K562 (cell line): ENCODE measurements around the gene GJA4. TPM values are rescaled to one million over a fixed set of nuclear protein-coding genes. Genes with fewer than 3 reads are reported as not detected.

Experiments used
- ATAC-seq: fragments of 200-7000 bp; cut with Tn5 transposase; 3 replicates; pipeline ENCODE4 v1.9.1; 2020; ENCODE audit warnings: moderate library complexity
- BruUV-seq: library from RNA; stranded (reverse); fragments of 400-500 nt; replicated peaks from 2 replicates; lab custom pipeline; 2021; lab: Mats Ljungman, UMichigan
- CTCF ChIA-PET: fragments of 300-600 bp; formaldehyde crosslinking; extraction: SDS; loops from one replicate; lab custom pipeline; 2021; ENCODE audit warnings: low intra/inter-chr PET ratio; lab: Yijun Ruan, JAX
- POLR2A ChIA-PET: fragments of 300-600, 350-650 bp; sonication (Branson Sonifier 250); formaldehyde crosslinking; extraction: SDS; loops from one replicate; lab custom pipeline; 2021; ENCODE audit warnings: antibody characterized with exemption, inconsistent platforms; lab: Yijun Ruan, JAX
- DNase-seq, 4 experiments: peaks; one replicate each; pipeline versions ENCODE4 v3.0.0 to v3.0.0-alpha.2; 2011 to 2018; ENCODE audit warnings: low spot score in 3 of 4, mixed read lengths in 3 of 4; ENCODE audit errors: extremely low read depth in 1 of 4
- FAIRE-seq: peaks from 2 replicates; lab custom pipeline; 2011; peaks lifted over from hg19 to GRCh38; lab: Jason Lieb, UNC
- H2AFZ ChIP-seq: 2 replicates; pipeline ENCODE4 v1.6.0; 2011; ENCODE audit warnings: low read depth, low read length, control low read depth, inconsistent platforms
- H3K27ac ChIP-seq: fragments of 200-600 bp; 3 replicates; pipeline ENCODE4 v1.8.0; 2011; ENCODE audit warnings: low read depth, mild to moderate bottlenecking, control low read depth, inconsistent platforms, low read length, moderate library complexity, mixed read lengths; ENCODE audit errors: extremely low read depth
- H3K27me3 ChIP-seq, 2 experiments: fragments of 300-600 bp in 1 of 2; 2 replicates in 1 of 2; 3 replicates in 1 of 2; pipeline versions ENCODE4 v1.6.0 to v1.8.0; 2011; ENCODE audit warnings: inconsistent platforms in 2 of 2, low read length in 2 of 2, mild to moderate bottlenecking in 1 of 2, mixed read lengths in 1 of 2, moderate library complexity in 1 of 2; ENCODE audit not compliant: control insufficient read depth in 2 of 2, insufficient read depth in 2 of 2
- H3K36me3 ChIP-seq: fragments of 300-600 bp; 3 replicates; pipeline ENCODE4 v1.8.0; 2011; ENCODE audit warnings: mild to moderate bottlenecking, low read length, inconsistent platforms; ENCODE audit not compliant: control insufficient read depth, insufficient read depth
- H3K4me1 ChIP-seq, 2 experiments: fragments of 200-600 bp in 1 of 2; replicated peaks in 1 of 2; 2 replicates in 1 of 2; 3 replicates in 1 of 2; pipeline versions ENCODE4 v1.5.1 to v1.8.0; 2011; ENCODE audit warnings: inconsistent platforms in 2 of 2, low read length in 2 of 2, mild to moderate bottlenecking in 1 of 2, mixed read lengths in 1 of 2, moderate library complexity in 1 of 2; ENCODE audit not compliant: control insufficient read depth in 2 of 2, insufficient read depth in 2 of 2
- H3K4me2 ChIP-seq: 2 replicates; pipeline ENCODE4 v1.6.1; 2011; ENCODE audit warnings: low read length, control low read depth, inconsistent platforms, mixed read lengths; ENCODE audit not compliant: insufficient read depth
- H3K4me3 ChIP-seq: fragments of 200-600 bp; sonication (generic), shearing (Covaris generic); 2 replicates; pipeline ENCODE4 v1.5.1; 2016; ENCODE audit warnings: control low read depth, inconsistent platforms
- H3K79me2 ChIP-seq: fragments of 200-600 bp; 3 replicates; pipeline ENCODE4 v1.8.0; 2011; ENCODE audit warnings: low read length, inconsistent platforms; ENCODE audit not compliant: control insufficient read depth, insufficient read depth
- H3K9ac ChIP-seq, 2 experiments: 2 replicates each; pipeline versions ENCODE4 v1.6.0 to v1.6.1; 2011; ENCODE audit warnings: low read depth in 2 of 2, low read length in 2 of 2, control low read depth in 1 of 2, inconsistent platforms in 1 of 2, mild to moderate bottlenecking in 1 of 2, mixed read lengths in 1 of 2; ENCODE audit not compliant: insufficient read depth in 1 of 2
- H3K9me1 ChIP-seq: one replicate; pipeline ENCODE4 v1.6.0; 2011; ENCODE audit warnings: inconsistent platforms, mild to moderate bottlenecking, low read length, moderate library complexity; ENCODE audit not compliant: control insufficient read depth, insufficient read depth
- H3K9me3 ChIP-seq: replicated peaks from 2 replicates; pipeline ENCODE4 v1.5.1; 2011; ENCODE audit warnings: low read depth, low read length, inconsistent platforms; ENCODE audit not compliant: control insufficient read depth, insufficient read depth
- H4K20me1 ChIP-seq: replicated peaks from 2 replicates; pipeline ENCODE4 v1.6.1; 2011; ENCODE audit warnings: low read length, inconsistent platforms, mixed read lengths; ENCODE audit not compliant: control insufficient read depth, insufficient read depth
- CTCF ChIP-seq, 3 experiments: IDR thresholded peaks in 2 of 3; conservative IDR thresholded peaks in 1 of 3; 2 replicates each; pipeline ENCODE4 v1.5.1; 2011 to 2012; ENCODE audit warnings: low read length in 3 of 3, mild to moderate bottlenecking in 3 of 3, control low read depth in 2 of 3, improper control_type of control experiment in 1 of 3, inconsistent platforms in 1 of 3, low read depth in 1 of 3, mixed read lengths in 1 of 3, moderate library complexity in 1 of 3; ENCODE audit not compliant: insufficient read depth in 2 of 3
- MXD1 ChIP-seq: fragments of 250-450 bp; sonication (Bioruptor Pico); IDR thresholded peaks from 2 replicates; pipeline ENCODE4 v1.8.0; 2021; ENCODE audit warnings: borderline replicate concordance, mild to moderate bottlenecking, moderate library complexity; ENCODE audit not compliant: poor library complexity, severe bottlenecking
- NELFE ChIP-seq: IDR thresholded peaks from 2 replicates; pipeline ENCODE4 v1.6.1; 2011; ENCODE audit warnings: mild to moderate bottlenecking; ENCODE audit not compliant: insufficient read depth, insufficient read length
- NR3C1 ChIP-seq: sonication (generic); formaldehyde crosslinking; IDR thresholded peaks from 2 replicates; pipeline ENCODE4 v1.8.1; 2022; ENCODE audit warnings: missing genetic modification reagents
- PRDM10 ChIP-seq: fragments of 450-650 bp; IDR thresholded peaks from 2 replicates; pipeline ENCODE4 v1.6.1; 2018; ENCODE audit not compliant: partially characterized antibody
- RAD21 ChIP-seq, 2 experiments: fragments of 250-450 bp in 1 of 2; fragments of 450-650 bp in 1 of 2; sonication (Bioruptor Pico) in 1 of 2; formaldehyde crosslinking in 1 of 2; IDR thresholded peaks in 1 of 2; conservative IDR thresholded peaks in 1 of 2; 2 replicates each; pipeline versions ENCODE4 v1.4.0 to v1.8.0; 2020 to 2022; ENCODE audit warnings: mild to moderate bottlenecking in 2 of 2, moderate library complexity in 1 of 2
- ZFP36 ChIP-seq: fragments of 150-350 bp; IDR thresholded peaks from 2 replicates; pipeline ENCODE4 v1.6.1; 2018; ENCODE audit warnings: low read length, low read depth; ENCODE audit not compliant: partially characterized antibody
- ZNF134 ChIP-seq: fragments of 250-450 bp; sonication (Bioruptor Pico); conservative IDR thresholded peaks from 2 replicates; pipeline ENCODE4 v1.4.0; 2020
- ZNF311 ChIP-seq: fragments of 250-450 bp; sonication (Bioruptor Pico); IDR thresholded peaks from 2 replicates; pipeline ENCODE4 v1.4.0; 2020; ENCODE audit warnings: mild to moderate bottlenecking, moderate library complexity
- WGBS: fragments of 100-300 bp; shearing (Covaris generic); methylation state at CpG from one replicate; pipeline ENCODE4 v1.1.6; 2016; ENCODE audit warnings: low coverage, mixed read lengths; ENCODE audit not compliant: insufficient coverage; ENCODE audit errors: missing lambda C conversion rate; 5-methylcytosine and 5-hydroxymethylcytosine counted together
- in situ Hi-C: fragments of 300-500 bp; cut with MboI; formaldehyde crosslinking; loops from 4 replicates; pipeline ENCODE4 v1.15.0; 2018; ENCODE audit warnings: inconsistent platforms, mixed read lengths
- intact Hi-C: fragments of 100-400 bp; cut with micrococcal nuclease; formaldehyde crosslinking; loops from 2 replicates; pipeline ENCODE4 v1.14.2; 2022
- polyA plus RNA-seq, 8 experiments: library from polyadenylated mRNA; depleted of rRNA in 4 of 8; stranded (reverse) in 5 of 8; unstranded in 3 of 8; fragments of >200 nt; fragmentation: Nextera tagmentation in 2 of 8; fragmentation: Illumina TruSeq in 1 of 8; extraction: Ambion mirVana in 2 of 8; extraction: Trizol in 1 of 8; gene quantifications; 2 replicates each; pipeline versions ENCODE4 v1.2.1 to v1.2.3, GENCODE V29; 2011 to 2014; ENCODE audit warnings: inconsistent platforms in 1 of 8, missing spikeins in 1 of 8
- total RNA-seq, 7 experiments: library from RNA; depleted of rRNA in 6 of 7; stranded (reverse); fragments of >200 nt in 6 of 7; fragmentation: Illumina TruSeq in 2 of 7; extraction: Trizol in 2 of 7; gene quantifications; 2 replicates each; pipeline versions ENCODE4 v1.2.1 to v1.2.3, GENCODE V29; 2011 to 2021; ENCODE audit warnings: low replicate concordance in 1 of 7

GJA4 gene
- total and polyA plus RNA-seq, 9 of the 15 experiments (the other 6 are each of a cell fraction or from before 2014, with no cell fraction given): 0.16 to 0.24 TPM; not detected in 7

DNA sequence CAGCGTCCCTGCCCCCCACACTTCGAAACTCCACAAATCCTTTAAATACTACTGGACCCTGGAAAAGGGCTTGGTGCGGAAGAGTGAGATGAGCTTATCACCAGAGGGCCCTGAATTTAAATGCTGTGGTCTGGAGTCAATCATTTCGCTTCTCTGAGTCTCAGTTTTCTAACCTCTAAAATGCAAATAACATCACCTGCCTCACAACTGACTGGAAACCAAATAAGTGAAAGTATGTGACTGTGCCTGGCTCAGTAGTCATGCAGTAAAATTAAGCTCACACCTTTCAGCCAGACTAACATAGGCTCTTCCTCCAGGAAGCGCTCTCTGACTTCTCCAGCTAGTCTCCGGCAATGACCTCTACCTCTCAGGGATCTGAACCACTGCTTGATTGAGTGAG is 4.2 kb downstream of the GJA4 start:
- in situ Hi-C loops: no loop called here
- H3K79me2 ChIP-seq: no peaks in the 10 kb centered on the region
- no peak overlapping the region for H3K27ac ChIP-seq
- BruUV-seq: no TSS peak
- FAIRE-seq (no peak), DNase-seq (peak in 1 of 4 experiments; percentile 3), ATAC-seq (peak; percentile 32; the same call in 1 of the 3 replicates)
- no peak overlapping the region for H3K4me2 ChIP-seq
- no peaks in the 10 kb centered on the region for H3K9me1 ChIP-seq
- no peaks in the 10 kb centered on the region for H3K36me3 ChIP-seq
- H3K4me1 ChIP-seq: peaks cover 0 to 3% of the 10 kb centered on the region in 2 experiments; a peak in 1 of 5 replicates
- no peak overlapping the region for H3K9ac ChIP-seq
- H2AFZ ChIP-seq: no peak overlapping the region
- TF ChIP-seq MXD1 (CRISPR knock-in tag): no peak
- no peak for TF ChIP-seq NR3C1 (CRISPR knock-in tag)
- TF ChIP-seq RAD21 (CRISPR knock-in tag; conservative IDR thresholded peaks at IDR 0.05 in 1 of 2, IDR thresholded peaks at IDR 0.05 in 1 of 2): peak in 1 of 2 experiments; percentile 26; a peak in 1 of 4 replicates
- TF ChIP-seq ZNF311 (CRISPR knock-in tag): no peak
- TF ChIP-seq ZNF134 (CRISPR knock-in tag): no peak
- TF ChIP-seq PRDM10: peak; percentile 68
- TF ChIP-seq ZFP36: peak; percentile 68
- TF ChIP-seq NELFE: no peak
- TF ChIP-seq CTCF (IDR thresholded peaks at IDR 0.05 in 2 of 3, conservative IDR thresholded peaks at IDR 0.05 in 1 of 3; ENCODE audit: insufficient read depth in 2 of 3, low read depth in 1 of 3, low read length in 3 of 3): peak in 1 of 3 experiments; percentile 10; a peak in 1 of 6 replicates
- 1% methylated on average over 6 of the region's 6 CpGs for WGBS
- H3K27me3 ChIP-seq: peaks cover 36 to 67% of the 10 kb centered on the region in 2 experiments
- H3K9me3 ChIP-seq: no peaks in the 10 kb centered on the region
- H3K4me3 ChIP-seq: no peak overlapping the region
- intact Hi-C loops: no loop called here
- ChIA-PET CTCF (no interaction called here), POLR2A (interaction anchor here (0.6 to 1.2 kb wide), 2 partner anchors 16 to 39 kb away, joined by 4 read pairs; no protein-coding TSS in a partner anchor)
- no peaks in the 10 kb centered on the region; the same call in 1 of the 2 replicates for H4K20me1 ChIP-seq
